ENCODE data around the gene TGFBRAP1.

DNA sequence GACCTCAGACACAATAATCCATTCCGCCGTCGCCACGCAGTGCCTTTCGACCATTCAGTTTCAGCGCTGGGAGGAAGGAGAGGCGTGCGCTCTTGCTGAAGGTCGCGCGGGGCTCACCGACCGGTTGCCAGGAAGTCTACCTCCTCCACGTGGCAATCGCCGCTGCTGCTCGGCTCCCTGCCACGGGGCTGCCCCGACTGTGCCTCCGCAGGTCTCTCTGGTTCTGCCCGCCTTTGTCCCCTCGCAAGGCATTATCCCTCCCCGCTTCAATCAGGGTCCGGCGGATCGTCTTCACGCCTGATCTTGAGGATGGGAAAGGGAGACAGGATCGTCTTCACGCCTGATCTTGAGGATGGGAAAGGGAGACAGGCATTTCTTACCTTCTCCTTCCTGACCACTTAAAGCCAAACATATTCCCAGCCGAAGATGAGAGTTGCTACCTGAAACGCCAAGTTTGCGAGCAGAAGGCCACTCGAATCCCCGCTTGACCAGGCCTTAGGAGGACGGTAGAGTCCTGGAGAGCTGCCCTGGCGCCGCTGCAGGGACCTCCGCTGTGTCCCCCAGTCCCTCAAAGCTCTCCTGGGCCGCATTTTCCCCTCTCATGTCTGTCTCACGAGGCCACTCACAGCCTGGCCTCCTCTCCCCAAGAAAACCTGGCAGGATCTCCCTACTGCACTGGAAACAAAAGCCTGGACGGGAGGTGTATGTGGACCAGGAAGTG, 92.3 kb downstream of the TGFBRAP1 start:
- TF ChIP-seq, protein P1, sequence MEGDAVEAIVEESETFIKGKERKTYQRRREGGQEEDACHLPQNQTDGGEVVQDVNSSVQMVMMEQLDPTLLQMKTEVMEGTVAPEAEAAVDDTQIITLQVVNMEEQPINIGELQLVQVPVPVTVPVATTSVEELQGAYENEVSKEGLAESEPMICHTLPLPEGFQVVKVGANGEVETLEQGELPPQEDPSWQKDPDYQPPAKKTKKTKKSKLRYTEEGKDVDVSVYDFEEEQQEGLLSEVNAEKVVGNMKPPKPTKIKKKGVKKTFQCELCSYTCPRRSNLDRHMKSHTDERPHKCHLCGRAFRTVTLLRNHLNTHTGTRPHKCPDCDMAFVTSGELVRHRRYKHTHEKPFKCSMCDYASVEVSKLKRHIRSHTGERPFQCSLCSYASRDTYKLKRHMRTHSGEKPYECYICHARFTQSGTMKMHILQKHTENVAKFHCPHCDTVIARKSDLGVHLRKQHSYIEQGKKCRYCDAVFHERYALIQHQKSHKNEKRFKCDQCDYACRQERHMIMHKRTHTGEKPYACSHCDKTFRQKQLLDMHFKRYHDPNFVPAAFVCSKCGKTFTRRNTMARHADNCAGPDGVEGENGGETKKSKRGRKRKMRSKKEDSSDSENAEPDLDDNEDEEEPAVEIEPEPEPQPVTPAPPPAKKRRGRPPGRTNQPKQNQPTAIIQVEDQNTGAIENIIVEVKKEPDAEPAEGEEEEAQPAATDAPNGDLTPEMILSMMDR (conservative IDR thresholded peaks at IDR 0.05; ENCODE audit: low read depth, low read length) = no peak
- no peak for TF ChIP-seq EZH2 (IDR thresholded peaks at IDR 0.05; ENCODE audit: borderline replicate concordance, low read depth, low read length, poor library complexity, severe bottlenecking)
